Caki2 (cell line): ENCODE data around the gene JAML. TPM values are rescaled to one million over a fixed set of nuclear protein-coding genes. Genes with fewer than 3 reads are reported as not detected.

Source experiments
- DNase-seq: peaks from one replicate; pipeline ENCODE4 v3.0.0-alpha.2; 2015; ENCODE audit warnings: low read depth
- in situ Hi-C: cut with HindIII; loops from 2 replicates; pipeline ENCODE4 v1.10.0; 2016; ENCODE audit warnings: low sequenced_read_pairs, low pct_unique_long_range_greater_than_20kb, mixed read lengths
- total RNA-seq: library from RNA; depleted of rRNA; stranded (reverse); fragments of >200 nt; shearing (Covaris generic); gene quantifications from 2 replicates; pipeline ENCODE4 v1.2.3, GENCODE V29; 2014; ENCODE audit warnings: low replicate concordance

Gene JAML
- total RNA-seq, 1 experiment from 2014 or later = not detected

DNA sequence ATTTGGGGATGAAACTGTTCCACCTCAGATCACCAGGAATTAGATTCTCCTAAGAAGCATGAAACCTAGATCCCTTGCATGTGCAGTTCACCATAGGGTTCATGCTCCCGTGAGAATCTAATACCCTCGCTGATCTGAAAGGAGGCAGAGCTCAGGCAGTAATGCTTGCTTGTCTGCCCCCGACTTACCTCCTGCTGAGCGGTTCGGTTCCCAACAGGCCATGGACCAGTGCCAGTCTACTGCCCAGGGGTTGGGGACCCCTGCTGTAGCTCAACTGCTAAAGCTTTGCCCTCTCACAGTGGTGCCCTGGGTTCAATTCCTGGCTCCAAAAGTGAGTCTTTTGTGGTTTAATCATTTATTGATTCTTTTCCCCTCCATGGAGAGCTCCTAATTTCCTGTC, 3.4 kb downstream of the JAML start:
- DNase-seq = no peak
- in situ Hi-C loops = no loop called here

DNA sequence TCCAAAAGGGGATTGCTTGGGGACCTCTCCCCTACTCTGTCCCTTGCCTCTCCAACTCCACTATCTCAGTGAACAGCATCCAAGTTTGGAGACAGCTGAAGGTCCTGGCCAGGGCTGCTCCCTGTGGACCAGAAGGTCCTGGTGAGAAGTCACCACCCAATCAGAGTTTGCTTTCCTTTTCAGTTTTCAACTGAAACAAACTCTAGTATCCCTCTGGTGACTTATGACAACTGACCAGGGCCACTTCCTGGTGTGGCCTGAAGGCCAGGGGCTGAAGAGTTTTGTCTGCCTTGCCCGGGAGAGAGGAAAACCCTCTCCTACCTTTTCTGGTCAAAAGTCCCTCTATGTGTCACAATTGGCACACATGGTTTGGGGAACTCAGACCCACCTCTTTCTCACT, 5.1 kb downstream of the JAML start:
- no peak for DNase-seq
- in situ Hi-C loops = no loop called here

DNA sequence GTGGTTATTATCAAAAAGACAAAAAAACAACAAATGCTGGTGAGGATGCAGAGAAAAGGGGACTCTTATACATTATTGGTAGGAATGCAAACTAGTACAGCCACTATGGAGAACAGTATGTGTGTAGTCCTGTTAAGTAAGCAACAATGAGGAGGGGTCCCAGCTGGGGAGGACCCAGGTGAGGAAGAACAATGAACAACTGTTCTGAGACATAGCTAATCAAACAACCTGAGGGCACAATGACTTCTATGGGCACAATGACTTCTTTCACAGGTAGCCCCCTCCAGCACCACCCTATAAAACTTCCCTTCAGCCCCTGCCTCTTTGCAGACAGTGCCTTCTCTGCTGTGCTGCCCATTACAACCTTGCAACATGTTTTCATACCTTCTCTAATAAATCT, 5.6 kb downstream of the JAML start:
- DNase-seq = no peak
- in situ Hi-C loops = no loop called here

DNA sequence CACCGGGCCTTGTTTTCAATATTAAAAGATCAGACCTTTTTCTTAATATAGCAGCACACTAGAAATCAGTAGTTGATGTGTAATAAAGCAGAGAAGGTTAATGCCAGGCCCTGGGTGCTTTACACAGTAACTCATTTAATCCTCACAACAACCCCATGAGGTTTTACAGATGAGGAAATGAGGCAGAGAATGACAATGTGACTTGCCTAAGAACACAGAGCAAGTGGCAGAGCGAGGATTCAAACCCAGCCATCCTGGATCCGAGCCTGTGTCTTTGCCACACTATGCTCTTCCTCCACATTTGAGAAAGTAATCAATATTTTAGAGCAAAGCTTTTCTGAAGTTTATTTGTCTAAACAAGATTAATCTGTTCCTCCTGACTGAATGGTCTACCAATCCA, 7.2 kb downstream of the JAML start:
- in situ Hi-C loops = no loop called here
- DNase-seq = no peak

- no peak for DNase-seq
- in situ Hi-C loops = no loop called here
Measured at GRCh38 chr11:118216621-118217481, 8.0 kb downstream of the JAML start.

- in situ Hi-C loops = no loop called here
- DNase-seq = no peak
Measured at GRCh38 chr11:118215765-118216164, 9.0 kb downstream of the JAML start.

DNA sequence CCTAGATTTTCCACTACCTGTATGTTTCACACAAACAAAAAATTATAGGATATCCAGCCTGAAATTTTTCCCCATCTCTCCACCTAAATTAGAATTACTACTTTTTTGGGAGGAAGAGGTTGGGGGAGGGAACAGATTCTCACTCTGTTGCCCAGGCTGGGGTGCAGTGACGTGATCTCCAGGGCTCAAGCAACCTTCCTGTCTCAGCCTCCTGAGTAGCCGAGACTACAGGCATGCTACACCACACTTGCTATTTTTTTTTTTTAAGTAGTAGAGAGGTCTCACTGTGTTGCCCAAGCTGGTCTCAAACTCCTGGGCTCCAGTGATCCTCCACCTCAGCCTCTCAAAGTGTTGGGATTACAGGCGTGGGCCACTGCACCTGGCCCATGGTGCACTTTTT, 9.5 kb downstream of the JAML start:
- DNase-seq = no peak
- in situ Hi-C loops = no loop called here

DNA sequence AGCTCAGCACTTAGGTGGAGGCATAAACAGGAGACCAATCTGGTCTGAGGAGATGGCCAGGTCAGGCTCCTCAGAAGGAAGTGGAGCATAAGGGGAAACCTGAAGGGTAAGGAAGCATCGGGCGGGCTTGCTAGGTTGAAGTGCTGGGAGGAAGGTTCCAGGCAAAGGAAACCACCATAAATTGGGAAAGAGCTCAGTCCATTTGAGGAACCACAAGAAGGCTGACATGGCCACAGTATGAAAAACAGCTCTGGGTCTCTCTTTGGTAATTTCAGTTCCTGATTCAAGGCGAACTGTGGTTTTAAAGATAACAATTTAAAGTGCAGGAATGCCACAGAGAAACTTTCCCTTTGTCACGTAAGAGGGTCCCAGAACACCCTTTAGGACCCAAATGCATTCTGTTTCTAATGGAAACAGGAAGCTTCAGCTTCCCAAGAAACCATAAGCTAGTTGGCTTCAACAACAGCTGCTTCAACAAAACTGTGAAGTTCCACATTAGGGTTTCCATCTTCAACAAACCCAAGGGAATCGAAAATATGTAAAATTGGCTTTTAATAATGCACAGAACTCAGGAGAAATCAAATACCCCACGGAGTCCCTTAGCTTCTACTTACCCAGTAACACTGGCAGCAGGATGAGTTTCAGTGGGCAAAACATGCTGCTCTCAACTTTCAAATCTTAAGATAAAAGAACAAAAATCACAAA, 10.4 kb downstream of the JAML start:
- in situ Hi-C loops = no loop called here
- DNase-seq = no peak

DNA sequence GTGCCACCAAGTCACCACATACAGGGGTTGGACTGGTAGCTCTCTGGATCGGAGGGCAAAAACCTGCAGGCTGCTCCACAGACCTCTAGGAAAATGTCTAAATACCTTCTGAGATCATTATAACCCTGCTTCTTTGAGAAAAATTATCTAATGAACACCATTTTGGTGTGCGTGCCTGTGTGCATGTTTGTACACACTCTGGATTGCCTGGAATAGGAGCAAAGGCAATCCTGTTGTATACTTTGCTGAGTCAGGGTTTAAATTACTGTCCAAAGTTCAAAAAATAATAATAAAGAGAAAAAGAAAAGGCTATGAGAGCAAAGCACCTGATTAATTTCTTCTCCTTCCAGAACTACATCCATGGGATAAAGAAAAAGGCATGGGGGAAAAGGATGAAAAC, 11.0 kb downstream of the JAML start:
- no peak for DNase-seq
- in situ Hi-C loops = no loop called here

GRCh38 chr11:118213201-118213600, 11.6 kb downstream of the JAML start:
- in situ Hi-C loops = no loop called here
- DNase-seq = no peak

DNA sequence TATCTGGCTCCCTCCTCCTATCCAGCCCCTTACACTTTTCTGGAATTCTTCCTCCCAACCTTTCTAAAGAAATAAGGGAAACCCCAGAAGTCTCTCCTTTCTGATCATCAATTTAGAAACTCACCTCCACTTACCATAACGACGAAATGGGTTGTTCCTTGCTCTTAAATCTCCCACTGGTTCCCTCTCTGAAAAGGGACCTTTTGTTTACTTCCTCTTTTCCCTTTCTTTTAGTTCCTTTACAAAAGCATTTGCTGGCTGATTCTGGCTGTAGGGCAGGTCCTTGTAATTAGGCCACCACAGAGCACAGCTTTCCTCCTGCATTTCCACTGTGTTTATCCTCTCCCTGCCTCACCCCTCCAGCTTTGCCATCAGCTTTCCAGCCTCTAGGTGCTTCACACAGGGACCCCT, 12.0 kb downstream of the JAML start:
- in situ Hi-C loops = no loop called here
- DNase-seq = no peak

GRCh38 chr11:118212131-118212725, 12.6 kb downstream of the JAML start:
- DNase-seq = no peak
- in situ Hi-C loops = no loop called here

DNA sequence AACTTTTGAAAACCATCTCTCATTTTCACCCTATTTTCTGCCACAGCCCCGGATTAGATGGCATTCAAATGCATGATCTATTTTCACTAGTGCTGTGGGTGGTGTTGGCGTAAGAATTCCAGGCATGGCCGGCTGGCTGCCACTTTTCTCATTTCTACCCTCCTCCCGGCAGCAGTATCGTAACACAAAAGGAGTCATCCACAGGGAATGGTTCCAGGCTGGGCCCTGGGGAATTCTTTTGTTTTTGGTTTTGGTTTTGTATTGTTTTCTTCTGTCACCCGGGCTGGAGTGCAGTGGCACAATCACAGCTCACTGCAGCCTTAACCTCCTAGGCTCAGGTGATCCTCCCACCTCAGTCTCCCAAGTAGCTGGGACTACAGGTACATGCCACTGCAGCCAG, 13.8 kb downstream of the JAML start:
- in situ Hi-C loops = no loop called here
- no peak for DNase-seq

DNA sequence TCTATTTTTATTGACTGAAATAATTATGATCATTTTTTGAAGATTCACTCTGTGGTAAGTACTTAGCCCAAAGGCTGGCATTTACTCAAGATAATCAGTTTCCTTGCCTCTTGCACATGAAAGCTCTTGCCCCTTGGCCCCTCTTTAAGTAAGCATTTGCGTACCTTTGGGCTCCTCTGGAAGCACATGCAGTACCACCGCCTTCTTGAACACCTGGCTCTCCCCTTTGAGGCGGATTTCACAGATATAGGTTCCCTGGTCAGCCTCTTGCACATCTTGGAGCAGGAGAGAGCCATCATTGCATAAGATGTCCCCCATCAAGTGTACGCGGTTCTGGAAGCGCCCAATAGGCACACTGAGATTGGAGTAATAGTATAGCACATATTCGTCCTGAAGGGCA, 14.5 kb downstream of the JAML start:
- in situ Hi-C loops = no loop called here

DNA sequence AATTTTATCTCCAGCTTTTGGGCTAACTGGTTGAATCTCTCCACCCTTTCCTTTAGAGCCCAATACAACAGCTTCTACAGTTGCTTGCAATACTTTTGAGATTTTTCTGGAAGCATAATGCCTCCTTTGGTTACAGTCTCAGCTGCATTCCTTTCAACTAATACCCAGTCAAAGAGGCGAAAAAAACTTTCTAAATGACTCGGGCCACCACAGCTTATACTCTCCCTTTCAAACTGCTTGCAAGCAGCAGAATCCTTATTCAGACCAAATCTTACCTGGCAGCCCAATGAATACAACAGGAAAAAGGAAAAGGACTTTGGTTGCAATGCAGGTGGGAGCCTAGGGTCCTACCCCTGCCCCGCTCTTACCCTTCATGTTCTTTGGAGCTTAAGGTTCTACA, 15.8 kb downstream of the JAML start:
- in situ Hi-C loops = no loop called here
- DNase-seq = no peak

More for the DNA sequence above, 14.5 kb downstream of the JAML start:
- no peak for DNase-seq

DNA sequence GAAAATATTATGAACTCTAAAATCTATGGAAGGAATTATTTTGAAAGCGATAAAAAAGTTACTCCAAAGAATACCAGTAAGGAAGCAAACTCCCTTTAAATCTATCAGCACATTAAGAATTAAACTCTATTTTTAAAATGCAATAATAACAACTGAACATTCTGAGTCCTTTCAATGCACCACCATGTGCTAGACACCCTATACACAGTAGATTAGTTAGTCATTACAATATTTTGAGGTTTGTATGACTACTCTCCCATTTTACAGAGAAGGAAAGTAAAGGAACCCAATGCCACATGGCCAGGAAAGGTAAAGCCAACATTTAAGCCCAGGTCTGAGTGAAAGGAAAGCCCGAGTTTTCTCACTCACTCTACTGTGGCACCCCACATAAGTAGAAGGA, 17.7 kb downstream of the JAML start:
- in situ Hi-C loops = no loop called here
- no peak for DNase-seq

GRCh38 chr11:118206391-118207031, 18.3 kb downstream of the JAML start:
- in situ Hi-C loops = no loop called here
- DNase-seq = no peak

- no peak for DNase-seq
- in situ Hi-C loops = no loop called here
Measured at GRCh38 chr11:118205606-118206378, 19.0 kb downstream of the JAML start.
